Stomach (tissue), 4 donors: ENCODE measurements around the gene OSBP2.

ENCODE experiments used
- CTCF ChIP-seq, 7 experiments: fragments of 450-650 bp in 4 of 7; fragments of 200-600 bp in 3 of 7; sonication (generic) in 3 of 7; IDR thresholded peaks; one replicate each; pipeline ENCODE4 v1.5.1; 2016 to 2019; ENCODE audit warnings: antibody characterized with exemption in 7 of 7, control low read depth in 2 of 7, mild to moderate bottlenecking in 1 of 7
- EP300 ChIP-seq: sonication (generic); formaldehyde crosslinking; IDR thresholded peaks from one replicate; pipeline ENCODE4 v1.6.1; 2017; ENCODE audit warnings: antibody characterized with exemption

GRCh38 chr22:30718938-30719337 is 24.3 kb downstream of the OSBP2 start:
- TF ChIP-seq CTCF (IDR thresholded peaks at IDR 0.05), result no peak
- TF ChIP-seq EP300, result no peak
